ENCODE measurements around the gene ZKSCAN8.

- no peak for TF ChIP-seq CTCF (IDR thresholded peaks at IDR 0.05; ENCODE audit: insufficient read depth, low read length, poor library complexity, severe bottlenecking)
- no peak for TF ChIP-seq EZH2phosphoT487 (conservative IDR thresholded peaks at IDR 0.05; ENCODE audit: low read length)
These were observed 10.8 kb downstream of the ZKSCAN8 start for GRCh38 chr6:28152531-28152930.
